Limb (tissue), 2 donors: Measurements from ENCODE around the gene NPC1L1.

ENCODE experiments used
- DNase-seq, 2 donors: peaks; one replicate each; pipeline ENCODE4 v3.0.0-alpha.2; 2016; ENCODE audit errors: extremely low spot score in 2 of 2

Gene NPC1L1

DNA sequence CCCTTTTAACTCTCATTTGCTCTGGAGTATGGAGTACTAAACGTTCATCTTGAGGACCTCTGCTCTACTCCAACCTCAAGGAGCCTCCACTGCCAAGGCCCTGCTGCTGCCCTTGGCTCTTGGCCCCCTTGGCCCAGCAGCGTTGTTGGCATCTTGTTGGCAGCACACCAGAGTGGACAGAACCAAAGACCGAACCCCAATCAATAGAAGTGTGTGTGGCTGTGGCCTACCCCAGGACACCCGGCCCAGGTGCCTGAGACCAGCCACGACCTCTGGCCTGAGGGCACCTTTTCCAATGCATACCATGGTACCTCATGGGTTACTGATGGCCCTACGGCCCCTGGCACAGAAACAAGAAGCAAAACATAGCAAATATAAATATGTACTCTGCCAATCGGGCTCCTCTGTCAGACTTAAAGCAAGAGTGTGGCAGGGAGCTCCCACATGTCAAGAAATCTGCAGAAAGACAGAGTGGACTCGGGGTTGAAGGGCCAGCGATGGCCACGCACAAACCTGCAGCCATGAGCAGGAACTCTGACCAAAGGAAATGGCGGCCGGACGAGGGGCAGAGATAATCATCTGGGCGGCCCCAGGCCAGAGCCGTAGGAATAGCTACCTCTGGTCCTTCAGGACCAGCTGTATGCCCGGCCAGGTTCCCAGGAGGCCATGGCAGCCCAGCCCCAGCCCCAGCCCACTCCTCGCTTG is 2.9 kb downstream of the NPC1L1 start:
- no peak for DNase-seq

DNA sequence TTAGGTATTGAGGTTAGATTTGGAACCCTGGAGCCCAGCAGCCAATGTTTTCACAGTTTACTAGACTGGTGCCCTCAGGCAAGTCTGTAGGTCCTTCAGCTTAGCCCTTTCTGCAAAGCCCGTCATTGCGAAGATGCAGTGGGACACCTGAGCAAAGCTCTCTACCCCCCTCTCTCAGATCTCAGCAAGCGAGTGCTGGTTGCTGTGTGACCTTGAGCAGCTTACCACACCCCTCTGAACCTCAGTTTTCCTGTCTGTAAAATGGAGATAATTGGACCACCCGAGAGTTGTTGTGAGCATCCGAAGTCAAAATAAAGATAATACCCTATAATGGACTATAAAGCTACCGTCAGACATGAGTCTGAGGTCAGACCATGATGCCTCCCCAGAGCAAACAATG is 3.7 kb downstream of the NPC1L1 start:
- DNase-seq, result no peak

DNA sequence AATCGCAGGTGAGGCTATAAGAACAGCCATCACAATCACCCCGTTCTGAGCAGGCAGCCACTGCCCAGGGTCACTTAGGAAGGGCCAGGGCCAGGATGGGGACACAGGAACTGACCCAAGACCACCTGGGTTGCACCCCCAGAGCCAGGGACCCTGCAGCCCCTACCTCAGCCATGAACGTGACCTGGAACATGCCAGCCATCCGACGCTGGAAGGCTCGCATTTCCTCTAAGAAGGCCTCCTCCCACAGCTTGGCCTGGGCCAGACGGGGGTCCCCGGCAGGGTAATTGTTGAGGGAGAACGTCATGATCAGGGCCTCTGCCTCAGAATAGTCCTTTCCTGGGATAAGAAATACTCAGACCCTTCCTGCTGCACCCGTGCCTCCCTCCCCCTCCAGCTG is 5.0 kb downstream of the NPC1L1 start:
- no peak for DNase-seq

- DNase-seq, result no peak
Measured at GRCh38 chr7:44535348-44536064, 5.6 kb downstream of the NPC1L1 start.

- DNase-seq, result no peak
Measured at GRCh38 chr7:44534501-44534900, 6.6 kb downstream of the NPC1L1 start.

- DNase-seq, result no peak
Measured at GRCh38 chr7:44534087-44534486, 7.0 kb downstream of the NPC1L1 start.

DNA sequence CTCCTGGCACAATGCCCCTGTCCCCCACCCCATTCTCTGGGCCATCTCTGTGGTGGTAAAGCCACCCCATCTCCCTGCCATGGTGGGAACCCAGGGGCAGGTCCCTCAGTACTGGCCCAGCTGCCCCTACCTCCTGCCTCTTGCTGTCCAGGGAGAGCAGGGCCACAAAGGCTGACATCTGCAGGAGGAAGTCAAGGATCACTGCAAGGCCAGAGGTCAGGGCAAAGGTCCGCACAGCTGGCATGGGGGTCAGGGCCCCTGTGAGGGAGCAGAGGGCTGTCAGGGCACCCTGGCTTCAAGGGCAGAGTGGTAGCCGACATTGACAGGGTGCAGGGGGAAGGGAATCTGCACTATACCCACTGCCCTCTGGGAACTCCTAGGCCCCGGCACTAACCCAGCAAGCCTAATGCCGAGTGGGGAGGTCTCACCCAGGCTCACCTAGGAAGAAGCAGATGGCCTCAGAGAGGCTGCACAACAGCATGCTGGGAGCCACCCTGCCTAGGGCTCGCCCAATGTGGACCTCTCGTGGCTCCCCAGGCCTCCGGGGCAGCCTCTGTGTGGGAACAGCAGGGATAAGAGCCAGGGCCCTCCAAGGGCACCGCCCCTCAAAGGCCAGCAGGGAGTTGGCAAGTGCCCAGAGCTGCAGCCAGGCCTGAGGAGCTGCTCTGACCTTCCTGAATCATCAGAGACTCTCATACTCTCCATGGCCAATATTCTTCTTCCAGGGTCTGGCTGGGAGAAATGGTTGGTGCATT is 7.7 kb downstream of the NPC1L1 start:
- DNase-seq, result no peak

GRCh38 chr7:44531421-44532380 is 9.4 kb downstream of the NPC1L1 start:
- DNase-seq, result no peak

DNA sequence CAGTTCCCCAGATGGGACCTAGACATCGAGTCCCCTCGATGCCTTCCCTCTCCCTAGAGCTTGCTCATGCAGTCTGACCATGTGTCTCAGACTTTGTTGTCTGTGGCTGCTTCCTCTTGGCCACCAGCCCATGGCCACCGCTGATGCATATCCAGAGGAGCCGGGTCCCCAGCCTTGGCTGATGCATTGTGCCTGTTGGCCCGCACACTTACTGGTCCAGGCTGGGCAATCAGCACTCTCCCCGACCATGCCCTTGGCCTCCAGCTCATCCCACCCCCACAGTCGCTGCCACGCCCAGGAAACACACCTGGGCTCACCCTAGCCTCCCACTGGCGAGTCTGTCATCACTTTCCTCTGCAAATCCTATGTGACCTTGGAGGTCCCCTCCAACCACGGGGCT is 10.1 kb downstream of the NPC1L1 start:
- DNase-seq, result no peak

DNA sequence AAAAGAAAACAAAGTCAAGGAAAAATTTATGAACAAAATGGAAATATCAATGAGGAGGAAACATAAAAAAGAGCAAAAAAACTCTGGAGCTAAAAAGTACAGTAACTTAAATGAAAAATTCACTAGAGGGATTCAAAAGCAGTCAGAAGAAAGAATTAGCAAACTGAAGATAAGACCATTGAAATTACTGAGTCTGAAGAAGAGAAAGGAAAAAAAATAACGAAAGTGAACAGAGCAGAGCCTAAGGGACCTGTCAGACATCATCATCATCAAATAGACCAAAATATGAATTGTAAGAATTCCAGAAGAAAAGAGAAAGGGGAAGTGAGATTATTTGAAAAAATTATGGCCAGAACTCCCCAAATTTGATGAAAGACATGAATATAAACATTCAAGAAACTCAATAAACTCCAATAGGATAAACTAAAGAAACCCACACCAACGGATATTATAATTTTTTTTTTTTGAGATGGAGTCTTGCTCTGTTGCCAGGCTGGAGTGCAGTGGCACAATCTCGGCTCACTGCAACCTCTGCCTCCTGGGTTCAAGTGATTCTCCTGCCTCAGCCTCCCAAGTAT is 16.2 kb downstream of the NPC1L1 start:
- no peak for DNase-seq

- no peak for DNase-seq
Measured at GRCh38 chr7:44522315-44522714, 18.8 kb downstream of the NPC1L1 start.

DNA sequence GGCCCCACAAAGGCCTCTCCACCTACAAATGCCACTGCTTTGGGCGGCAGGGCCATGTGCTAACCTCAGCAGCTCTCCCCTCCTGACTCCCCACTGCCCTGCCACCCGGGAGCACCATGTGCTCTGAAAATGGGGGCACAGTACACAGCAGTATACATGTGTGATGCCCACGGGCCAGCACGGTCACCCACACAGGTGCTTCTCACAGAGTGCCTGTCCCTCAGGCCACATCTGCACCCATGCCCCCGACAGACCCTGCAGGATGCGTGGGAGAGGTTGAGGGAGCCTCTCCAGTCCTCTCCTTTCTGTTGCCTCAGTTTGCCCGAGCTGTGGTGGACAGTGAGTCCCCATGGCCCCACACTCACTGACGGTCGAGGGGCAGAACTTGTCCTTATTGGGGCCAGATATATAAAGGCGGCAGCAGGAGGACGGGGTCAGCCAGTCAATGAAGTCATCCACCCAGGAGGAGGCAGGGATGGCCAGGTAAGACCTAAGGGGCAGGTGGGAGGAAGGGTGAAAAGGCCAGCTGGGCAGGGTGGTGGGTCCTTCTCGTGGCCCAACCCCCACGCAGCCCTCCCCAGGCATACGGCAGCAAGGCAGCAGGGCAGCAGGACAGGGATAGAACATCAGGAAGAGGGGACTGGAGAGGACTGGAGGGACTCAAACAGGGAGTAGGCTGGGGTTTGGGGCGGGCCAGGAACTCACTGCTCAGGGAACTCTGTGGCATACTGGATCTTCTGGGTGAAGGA is 19.6 kb downstream of the NPC1L1 start:
- DNase-seq, result no peak

DNA sequence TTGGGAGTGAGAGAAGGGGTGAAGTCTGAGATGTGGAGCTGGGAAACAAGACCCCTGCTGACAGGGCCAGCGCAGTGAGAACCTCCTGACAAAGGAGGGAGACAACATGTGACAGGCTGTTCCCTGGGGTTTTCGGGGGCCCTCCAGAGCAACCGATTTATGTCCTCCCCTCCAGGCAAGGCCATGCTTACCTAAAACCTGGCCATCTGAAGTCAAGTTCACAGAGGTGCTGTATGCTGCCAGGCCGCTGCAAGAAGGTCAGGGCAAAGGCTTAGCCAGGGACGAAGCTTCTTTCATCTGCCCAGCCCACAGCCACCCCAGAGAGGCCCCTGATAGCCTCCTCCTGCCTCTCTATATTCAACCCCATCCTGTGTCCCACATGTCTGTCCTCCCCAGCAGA is 20.6 kb downstream of the NPC1L1 start:
- DNase-seq, result no peak

GRCh38 chr7:44519546-44519945 is 21.6 kb downstream of the NPC1L1 start:
- DNase-seq, result no peak

- no peak for DNase-seq
Measured at GRCh38 chr7:44518761-44519160, 22.4 kb downstream of the NPC1L1 start.

DNA sequence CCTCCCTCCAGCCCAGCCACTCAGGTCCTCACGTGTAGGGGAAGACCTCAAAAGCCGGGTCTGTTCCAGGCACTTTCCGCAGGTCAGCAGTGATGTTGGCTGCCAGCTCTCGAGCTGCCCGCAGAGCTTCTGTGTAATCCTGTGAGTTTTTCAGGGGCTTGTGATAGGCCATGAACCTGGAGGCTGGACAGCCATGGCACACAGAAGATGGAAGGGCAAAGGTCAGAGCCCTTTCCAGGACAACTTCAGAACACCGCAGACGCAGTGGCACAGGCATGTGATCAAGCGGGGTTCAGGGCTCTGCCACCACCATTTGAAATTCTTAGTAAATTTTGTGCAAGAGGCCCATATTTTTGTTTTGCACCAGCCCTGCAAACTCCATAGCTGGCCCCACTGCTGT is 24.0 kb downstream of the NPC1L1 start:
- DNase-seq, result no peak

- DNase-seq, result no peak
Measured at GRCh38 chr7:44515590-44516268, 25.4 kb downstream of the NPC1L1 start.

GRCh38 chr7:44512736-44513135 is 28.4 kb downstream of the NPC1L1 start:
- no peak for DNase-seq

DNA sequence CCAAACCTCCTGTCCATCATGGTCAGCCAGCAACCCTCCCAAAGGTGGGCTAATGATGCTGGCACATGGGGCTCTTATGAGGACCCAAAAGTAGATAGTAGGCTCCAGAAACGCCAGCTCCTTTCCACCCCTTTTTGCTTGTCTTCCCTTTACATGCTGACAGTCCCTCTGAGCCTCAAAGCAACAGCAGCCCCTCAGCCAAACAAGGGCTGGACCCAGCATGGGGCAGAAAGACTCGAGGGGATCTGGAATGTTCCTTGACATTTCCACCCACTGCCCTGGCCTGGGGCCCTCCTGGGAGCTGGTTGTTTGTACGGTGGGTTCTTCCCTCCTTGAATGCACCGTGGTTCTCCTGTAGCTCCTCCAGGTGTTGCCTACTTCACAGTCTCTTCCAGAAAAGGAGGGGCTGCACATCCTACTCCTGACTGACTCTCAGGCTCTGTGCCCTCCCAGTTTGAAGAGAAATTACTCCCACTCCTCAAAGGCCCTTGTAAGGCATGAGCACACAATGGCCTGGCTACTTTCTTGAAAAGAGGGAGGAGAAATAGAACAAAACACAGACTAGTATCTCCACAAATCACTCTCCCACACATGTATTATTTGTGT is 29.2 kb downstream of the NPC1L1 start:
- DNase-seq, result no peak
